GM12892 (cell line): ENCODE results near the gene GALNT10.

Experiments used
- DNase-seq: peaks from one replicate; pipeline ENCODE4 v3.0.0; 2011; ENCODE audit not compliant: insufficient read length
- FAIRE-seq: peaks from 2 replicates; lab custom pipeline; 2011; peaks lifted over from hg19 to GRCh38; lab: Jason Lieb, UNC
- POLR2A ChIP-seq: IDR thresholded peaks from 2 replicates; pipeline ENCODE4 v1.6.1; 2011; ENCODE audit warnings: low read depth, low read length, control low read depth
- POLR2AphosphoS5 ChIP-seq: IDR thresholded peaks from 2 replicates; pipeline ENCODE4 v1.6.1; 2011; ENCODE audit warnings: low read depth, low read length, control low read depth
- TAF1 ChIP-seq: IDR thresholded peaks from 2 replicates; pipeline ENCODE4 v1.6.1; 2011; ENCODE audit warnings: low read depth, mild to moderate bottlenecking, control low read depth, low read length, borderline replicate concordance

GALNT10 gene

GRCh38 chr5:154442801-154443200, 252.3 kb downstream of the GALNT10 start:
- no peak for TF ChIP-seq POLR2AphosphoS5
- no peak for TF ChIP-seq TAF1
- TF ChIP-seq POLR2A = no peak
- FAIRE-seq = no peak
- no peak for DNase-seq

DNA sequence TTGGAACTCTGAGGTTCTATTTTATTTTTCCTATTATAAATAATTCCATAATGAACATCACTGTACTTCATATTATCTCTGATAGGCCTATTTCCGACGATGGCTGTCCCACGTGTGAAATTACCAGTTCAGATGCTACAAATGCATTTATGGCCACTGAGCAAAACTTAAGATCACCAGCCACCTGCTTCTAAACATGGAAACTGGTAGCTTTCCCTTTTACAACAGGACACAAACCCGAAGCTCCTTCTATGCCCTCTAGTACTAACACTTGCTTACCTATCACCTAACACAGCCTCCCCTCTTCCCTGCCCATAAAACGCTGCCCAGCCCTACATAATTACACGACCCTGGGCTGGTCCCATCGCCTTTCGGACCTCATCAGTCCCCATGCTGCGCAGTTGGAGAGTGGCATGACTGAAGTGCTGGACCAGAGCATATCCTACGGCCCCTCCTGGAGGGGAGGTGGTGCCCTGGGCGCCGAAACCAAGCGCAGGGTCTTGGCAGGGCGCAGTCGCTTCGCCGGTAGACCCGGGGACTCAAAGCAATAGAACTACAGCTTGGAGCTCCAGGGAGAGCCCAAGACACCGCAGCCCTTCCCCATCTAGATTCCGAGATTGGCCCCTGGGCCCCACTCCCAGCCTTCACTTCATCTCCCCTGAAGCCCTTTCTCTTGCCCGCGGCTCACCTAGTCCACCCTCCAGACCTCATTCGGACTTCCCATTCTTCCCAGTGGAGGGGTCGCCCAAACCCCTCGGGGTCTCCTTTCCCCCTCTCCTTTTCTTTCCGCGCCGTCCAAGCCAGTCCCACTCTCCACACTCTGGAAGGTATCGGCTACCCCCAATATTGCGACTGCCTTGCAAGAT, 254.3 kb downstream of the GALNT10 start:
- TF ChIP-seq POLR2A (no peak), TAF1 (no peak), POLR2AphosphoS5 (no peak)
- FAIRE-seq (peak; percentile 69), DNase-seq (peak; percentile 21)

DNA sequence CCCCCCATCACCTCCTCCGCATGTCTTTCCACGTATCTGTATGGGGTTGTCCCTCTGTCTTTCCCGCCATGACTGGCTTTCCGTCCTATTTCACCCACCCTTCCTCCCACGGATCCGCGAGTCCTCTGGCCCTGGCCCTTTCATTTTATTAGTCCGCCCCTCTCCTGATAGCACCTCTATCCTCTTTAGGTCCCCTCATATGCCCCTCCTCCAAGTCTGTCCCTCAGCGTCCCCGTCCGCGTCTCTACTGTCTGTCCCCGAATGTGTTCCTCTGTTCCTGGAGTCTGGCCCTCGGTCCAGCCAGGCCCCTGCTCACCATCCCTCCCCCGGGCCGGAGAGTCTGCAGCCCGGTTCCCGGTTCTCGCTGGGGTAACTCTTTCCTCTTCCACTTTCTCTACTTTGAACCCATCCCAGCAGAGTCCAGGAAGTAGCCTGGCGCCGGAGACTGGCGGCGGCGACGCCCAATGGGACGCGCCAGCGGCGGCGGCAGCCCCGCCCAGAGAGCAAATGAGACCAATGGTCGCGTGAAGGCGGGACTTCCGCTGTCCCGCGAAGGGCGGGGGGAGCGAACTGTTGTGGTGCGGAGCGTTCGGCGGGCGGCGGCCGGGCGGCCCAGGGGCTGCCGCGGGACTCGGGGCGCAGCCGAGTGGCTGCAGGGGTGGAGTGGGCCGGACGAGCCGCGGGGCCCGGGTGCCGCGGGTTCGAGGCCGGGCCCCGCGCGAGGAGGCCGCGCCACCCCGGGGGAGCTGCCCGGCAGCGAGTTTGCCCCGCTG, 255.1 kb downstream of the GALNT10 start, which contains the start of gene SAP30L:
Gene SAP30L (plus strand): TSS at position 576 of the 773 bp plus-strand sequence. CDS start 608 bp downstream, outside the sequence.
- FAIRE-seq (peak; percentile 96), DNase-seq (peak; percentile 98)
- TF ChIP-seq TAF1 (peak; percentile 67), POLR2AphosphoS5 (peak; percentile 57; the same call in 1 of the 2 replicates), POLR2A (peak; percentile 86)

DNA sequence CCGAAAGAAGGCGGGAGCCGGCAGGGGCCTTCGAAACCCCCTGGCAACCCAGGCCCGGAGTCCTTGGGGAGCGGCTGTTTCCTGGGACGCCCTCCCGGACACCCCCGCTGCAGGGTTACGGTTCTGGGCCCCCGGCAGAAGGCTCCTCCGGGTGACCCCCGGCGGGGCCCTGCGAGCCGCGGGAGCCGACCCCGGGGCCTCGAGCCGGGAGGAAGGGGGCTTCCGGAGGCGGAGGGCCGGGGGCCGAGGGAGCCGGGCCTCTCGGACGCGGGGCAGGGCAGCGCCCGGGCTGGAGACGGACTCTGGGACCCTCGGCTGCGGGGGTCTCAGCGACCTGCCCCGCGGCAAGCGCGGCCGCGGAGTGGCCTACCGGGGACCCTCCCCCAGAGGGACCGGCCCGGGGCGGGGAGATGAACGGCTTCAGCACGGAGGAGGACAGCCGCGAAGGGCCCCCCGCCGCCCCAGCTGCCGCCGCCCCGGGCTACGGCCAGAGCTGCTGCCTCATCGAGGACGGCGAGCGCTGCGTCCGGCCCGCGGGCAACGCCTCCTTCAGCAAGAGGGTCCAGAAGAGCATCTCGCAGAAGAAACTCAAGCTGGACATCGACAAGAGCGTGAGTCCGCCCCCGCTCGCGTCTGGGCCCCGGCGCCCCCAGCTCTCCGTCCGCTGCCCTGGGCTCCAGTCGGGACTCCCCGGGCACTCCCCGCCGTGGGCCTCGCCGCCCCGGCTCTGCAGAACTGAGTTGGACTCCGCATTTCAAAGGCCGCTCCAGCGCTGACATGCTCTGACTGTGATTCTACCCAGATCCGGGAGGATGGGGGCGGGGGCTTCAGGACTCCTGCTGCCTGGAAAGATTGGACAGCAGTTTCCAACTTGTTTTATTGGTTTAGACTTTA, 255.9 kb downstream of the GALNT10 start:
- TF ChIP-seq TAF1 (0 out of 2 replicates have a peak, but pooled peaks have one; percentile 2), POLR2AphosphoS5 (no peak), POLR2A (no peak)
- peak; percentile 33 for DNase-seq
- FAIRE-seq = peak; percentile 80

GRCh38 chr5:154447089-154447725, 256.7 kb downstream of the GALNT10 start:
- TF ChIP-seq POLR2A (no peak), POLR2AphosphoS5 (no peak), TAF1 (no peak)
- DNase-seq (no peak), FAIRE-seq (peak; percentile 42)

GRCh38 chr5:154449786-154450185, 259.3 kb downstream of the GALNT10 start:
- no peak for DNase-seq
- TF ChIP-seq POLR2AphosphoS5 (no peak), POLR2A (no peak), TAF1 (no peak)
- FAIRE-seq = no peak

- no peak for TF ChIP-seq POLR2AphosphoS5
- no peak for TF ChIP-seq TAF1
- TF ChIP-seq POLR2A = no peak
These were observed 261.4 kb downstream of the GALNT10 start for GRCh38 chr5:154451957-154452356.

GRCh38 chr5:154455585-154455984, 265.1 kb downstream of the GALNT10 start:
- no peak for FAIRE-seq
- no peak for DNase-seq
- TF ChIP-seq POLR2AphosphoS5 = no peak
- no peak for TF ChIP-seq POLR2A
- no peak for TF ChIP-seq TAF1

More at GRCh38 chr5:154451957-154452356, 261.4 kb downstream of the GALNT10 start:
- DNase-seq (no peak), FAIRE-seq (no peak)

DNA sequence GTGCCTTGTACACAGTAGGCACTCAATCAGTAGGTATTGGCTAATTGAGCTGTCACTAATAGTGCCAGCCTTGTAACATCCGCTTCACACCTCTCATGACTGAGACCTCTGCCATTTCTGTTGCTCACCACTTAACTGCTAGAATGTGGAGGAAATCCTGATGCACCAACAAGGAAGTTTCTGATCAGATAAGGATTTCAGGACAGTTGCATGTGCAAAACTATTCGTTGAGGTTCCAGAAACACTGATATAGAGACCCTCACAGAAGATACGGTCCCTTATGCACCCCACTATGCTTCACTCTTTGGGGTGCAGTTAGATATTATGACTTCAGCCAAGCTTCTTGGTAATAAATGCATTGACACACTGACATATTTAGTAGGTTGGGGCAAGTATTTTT, 266.0 kb downstream of the GALNT10 start:
- DNase-seq (no peak), FAIRE-seq (no peak)
- TF ChIP-seq POLR2A (no peak), POLR2AphosphoS5 (no peak), TAF1 (no peak)

DNA sequence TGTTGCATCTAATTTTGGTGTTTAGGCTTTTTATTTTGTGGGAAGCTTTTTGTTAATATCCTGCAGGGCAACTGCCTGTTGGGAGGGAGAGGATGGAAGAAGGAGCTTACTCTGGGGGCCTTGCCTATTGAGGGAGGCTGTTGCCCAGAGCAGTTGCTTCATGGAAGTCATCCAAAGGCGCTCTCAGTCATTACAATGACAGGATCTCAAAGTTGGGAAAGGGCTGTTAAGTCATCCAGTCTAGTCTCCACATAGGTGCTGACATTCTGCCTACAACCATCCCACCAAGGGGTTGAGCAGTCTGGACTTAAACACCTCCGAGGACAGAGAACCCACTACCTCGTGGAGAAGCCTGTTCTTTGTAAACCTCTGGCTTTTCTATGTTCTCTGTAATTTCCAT, 268.5 kb downstream of the GALNT10 start:
- DNase-seq = no peak
- no peak for FAIRE-seq
- no peak for TF ChIP-seq POLR2AphosphoS5
- TF ChIP-seq TAF1 = no peak
- TF ChIP-seq POLR2A = no peak

DNA sequence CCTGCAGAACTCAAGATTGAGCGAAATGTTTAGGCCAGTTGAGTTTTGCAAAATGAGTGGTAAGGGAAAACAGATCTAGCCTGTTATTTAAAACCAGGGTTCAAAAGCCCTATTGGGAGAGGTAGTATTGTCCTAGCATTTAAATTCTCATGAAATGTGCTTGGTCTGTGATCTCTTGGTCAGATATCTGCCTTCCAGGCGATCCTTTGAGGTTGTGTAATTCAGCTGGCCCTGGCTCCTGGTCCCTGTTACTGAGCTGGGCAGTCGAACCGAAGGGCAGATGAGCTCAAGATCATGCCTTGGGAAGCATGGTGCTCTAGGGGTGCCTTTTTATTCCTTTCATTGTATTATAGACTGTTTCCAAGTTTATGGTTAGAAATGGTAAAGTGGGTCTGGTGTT, 269.6 kb downstream of the GALNT10 start:
- FAIRE-seq = no peak
- TF ChIP-seq POLR2A = no peak
- no peak for TF ChIP-seq TAF1
- no peak for TF ChIP-seq POLR2AphosphoS5
- no peak for DNase-seq
